Lower leg skin (tissue), 3 donors: ENCODE measurements around the gene DIP2A.

Experiments used
- POLR2A ChIP-seq, 2 donors: fragments of 450-650 bp; IDR thresholded peaks; one replicate each; pipeline ENCODE4 v1.6.1; 2016 to 2017; ENCODE audit warnings: antibody characterized with exemption in 2 of 2, mild to moderate bottlenecking in 1 of 2, moderate library complexity in 1 of 2
- TF ChIP-seq, protein P1 (sequence below), 3 donors: fragments of 450-650 bp; IDR thresholded peaks; one replicate each; pipeline ENCODE4 v1.5.1; 2016; ENCODE audit warnings: antibody characterized with exemption in 3 of 3, mild to moderate bottlenecking in 3 of 3, moderate library complexity in 2 of 3

DNA sequence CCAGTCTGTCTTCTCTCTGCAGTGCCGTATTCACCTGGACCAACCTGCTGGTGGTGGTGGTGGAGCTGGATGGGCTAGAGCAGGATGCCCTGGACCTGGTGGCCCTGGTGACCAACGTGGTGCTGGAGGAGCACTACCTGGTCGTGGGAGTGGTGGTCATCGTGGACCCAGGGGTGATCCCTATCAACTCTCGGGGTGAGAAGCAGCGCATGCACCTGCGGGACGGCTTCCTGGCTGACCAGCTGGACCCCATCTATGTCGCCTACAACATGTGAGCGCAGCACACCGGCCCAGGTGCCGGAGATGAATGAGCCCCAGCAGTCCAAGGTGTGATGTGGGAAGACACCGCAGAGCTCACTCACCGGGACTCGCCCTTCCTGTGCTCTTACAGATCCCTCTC lies 108.7 kb downstream of the DIP2A start:
- TF ChIP-seq POLR2A (IDR thresholded peaks at IDR 0.05), result no peak
- TF ChIP-seq, protein P1, sequence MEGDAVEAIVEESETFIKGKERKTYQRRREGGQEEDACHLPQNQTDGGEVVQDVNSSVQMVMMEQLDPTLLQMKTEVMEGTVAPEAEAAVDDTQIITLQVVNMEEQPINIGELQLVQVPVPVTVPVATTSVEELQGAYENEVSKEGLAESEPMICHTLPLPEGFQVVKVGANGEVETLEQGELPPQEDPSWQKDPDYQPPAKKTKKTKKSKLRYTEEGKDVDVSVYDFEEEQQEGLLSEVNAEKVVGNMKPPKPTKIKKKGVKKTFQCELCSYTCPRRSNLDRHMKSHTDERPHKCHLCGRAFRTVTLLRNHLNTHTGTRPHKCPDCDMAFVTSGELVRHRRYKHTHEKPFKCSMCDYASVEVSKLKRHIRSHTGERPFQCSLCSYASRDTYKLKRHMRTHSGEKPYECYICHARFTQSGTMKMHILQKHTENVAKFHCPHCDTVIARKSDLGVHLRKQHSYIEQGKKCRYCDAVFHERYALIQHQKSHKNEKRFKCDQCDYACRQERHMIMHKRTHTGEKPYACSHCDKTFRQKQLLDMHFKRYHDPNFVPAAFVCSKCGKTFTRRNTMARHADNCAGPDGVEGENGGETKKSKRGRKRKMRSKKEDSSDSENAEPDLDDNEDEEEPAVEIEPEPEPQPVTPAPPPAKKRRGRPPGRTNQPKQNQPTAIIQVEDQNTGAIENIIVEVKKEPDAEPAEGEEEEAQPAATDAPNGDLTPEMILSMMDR (IDR thresholded peaks at IDR 0.05), result no peak
